ENCODE data around the gene STAB1.
A peak's percentile ranks its signal among the peaks of the same experiment; 100 is the strongest.

Gene STAB1

GRCh38 chr3:52461874-52462273 lies 33.3 kb upstream of the STAB1 start:
- DNase-seq = no peak

- DNase-seq = peak; percentile 28
These were observed 31.7 kb upstream of the STAB1 start for GRCh38 chr3:52463416-52463815.

- DNase-seq = peak; percentile 86
These were observed 26.8 kb upstream of the STAB1 start for GRCh38 chr3:52468336-52468735.

- no peak for DNase-seq
These were observed 26.1 kb upstream of the STAB1 start for GRCh38 chr3:52469001-52469400.

- DNase-seq = no peak
These were observed 24.2 kb upstream of the STAB1 start for GRCh38 chr3:52470920-52471319.

- DNase-seq = peak; percentile 77
These were observed 23.5 kb upstream of the STAB1 start for GRCh38 chr3:52471371-52472238.

- no peak for DNase-seq
These were observed 22.7 kb upstream of the STAB1 start for GRCh38 chr3:52472239-52473000.

GRCh38 chr3:52473026-52473425 lies 22.1 kb upstream of the STAB1 start:
- DNase-seq = no peak

GRCh38 chr3:52477076-52477795 lies 17.9 kb upstream of the STAB1 start:
- DNase-seq = no peak

GRCh38 chr3:52477796-52478095 lies 17.4 kb upstream of the STAB1 start:
- no peak for DNase-seq

GRCh38 chr3:52479037-52479876 lies 15.9 kb upstream of the STAB1 start:
- DNase-seq = no peak

GRCh38 chr3:52479877-52480575 lies 15.1 kb upstream of the STAB1 start:
- DNase-seq = no peak

- DNase-seq = no peak
These were observed 14.1 kb upstream of the STAB1 start for GRCh38 chr3:52480768-52481715.

- DNase-seq = no peak
These were observed 13.2 kb upstream of the STAB1 start for GRCh38 chr3:52481819-52482521.

GRCh38 chr3:52483081-52483480 lies 12.1 kb upstream of the STAB1 start:
- no peak for DNase-seq

GRCh38 chr3:52483577-52484381 lies 11.4 kb upstream of the STAB1 start:
- no peak for DNase-seq

GRCh38 chr3:52484680-52485461 lies 10.3 kb upstream of the STAB1 start:
- no peak for DNase-seq

GRCh38 chr3:52487050-52487787 lies 7.9 kb upstream of the STAB1 start:
- no peak for DNase-seq
